NK-92 (cell line): ENCODE measurements around the gene TNIP1.

Experiments
- DNase-seq: peaks from one replicate; lab custom pipeline; 2025; ENCODE audit not compliant: unreplicated experiment; lab: John Stamatoyannopoulos, UW

The TNIP1 gene

DNA sequence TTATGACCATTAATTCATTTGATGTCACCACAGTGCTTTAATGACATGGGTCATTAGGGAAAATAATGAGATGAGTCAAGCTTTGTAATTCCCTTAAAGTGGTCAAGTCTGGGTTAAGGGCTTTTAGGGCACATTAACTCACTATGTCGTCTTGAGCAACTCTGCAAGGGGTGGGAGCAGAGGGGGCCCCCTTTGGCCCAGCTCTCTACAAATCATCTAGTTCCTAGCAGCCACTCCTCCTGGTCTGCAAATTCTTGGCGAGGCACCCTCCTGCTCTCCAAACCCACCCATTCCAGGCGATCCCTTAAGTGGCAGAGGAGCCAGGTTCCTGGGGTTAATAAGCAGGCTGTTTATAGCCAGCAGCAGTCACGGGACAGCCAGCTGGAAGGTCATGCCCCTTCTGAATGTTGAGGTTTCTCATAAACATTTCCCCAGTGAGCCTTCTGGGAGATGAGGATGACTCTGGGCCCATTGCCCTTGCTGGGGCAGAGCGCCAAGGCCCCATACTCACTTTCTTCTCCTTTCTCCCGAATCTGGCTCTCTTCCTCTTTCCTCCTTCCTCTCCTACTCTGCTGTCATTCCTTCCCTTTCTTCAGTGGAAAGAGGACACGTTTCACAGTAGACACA lies 74.8 kb downstream of the TNIP1 start:
- DNase-seq = no peak

DNA sequence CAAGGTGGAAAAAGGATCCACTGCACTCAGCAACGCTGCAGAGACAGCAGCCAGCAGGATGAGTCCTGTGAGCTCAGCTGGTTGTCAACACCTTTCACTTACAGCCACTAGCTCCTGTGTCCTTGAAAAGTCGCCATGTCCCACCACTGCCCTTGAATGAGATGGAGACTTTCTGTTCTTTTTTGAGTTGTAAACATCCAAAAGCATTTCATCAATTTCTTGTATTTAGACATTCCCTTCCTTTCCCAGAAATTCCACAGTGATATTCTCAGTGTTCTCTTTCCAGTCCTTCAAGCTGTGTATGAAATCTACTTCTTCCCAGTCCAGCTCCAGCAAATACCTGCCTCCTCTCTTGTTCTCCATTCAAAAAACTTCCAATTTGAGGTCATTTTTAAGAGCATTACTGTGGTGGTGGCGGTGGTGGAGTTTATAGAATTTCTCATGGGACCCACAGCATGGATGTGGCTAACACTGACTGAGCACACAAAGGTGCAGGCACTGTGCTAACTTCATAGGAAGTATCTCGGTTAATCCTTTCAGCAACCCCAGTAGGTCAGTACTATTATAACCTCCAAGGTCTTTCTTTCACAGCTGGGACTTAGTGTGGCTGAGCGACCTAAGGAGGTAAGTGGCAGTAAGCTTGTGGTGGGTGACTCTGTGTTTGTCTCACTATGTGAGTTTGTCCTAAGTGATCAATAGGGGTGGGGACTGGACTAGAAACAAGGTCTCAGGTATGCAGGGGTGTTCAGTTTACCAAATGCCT lies 75.5 kb downstream of the TNIP1 start:
- DNase-seq = no peak

DNA sequence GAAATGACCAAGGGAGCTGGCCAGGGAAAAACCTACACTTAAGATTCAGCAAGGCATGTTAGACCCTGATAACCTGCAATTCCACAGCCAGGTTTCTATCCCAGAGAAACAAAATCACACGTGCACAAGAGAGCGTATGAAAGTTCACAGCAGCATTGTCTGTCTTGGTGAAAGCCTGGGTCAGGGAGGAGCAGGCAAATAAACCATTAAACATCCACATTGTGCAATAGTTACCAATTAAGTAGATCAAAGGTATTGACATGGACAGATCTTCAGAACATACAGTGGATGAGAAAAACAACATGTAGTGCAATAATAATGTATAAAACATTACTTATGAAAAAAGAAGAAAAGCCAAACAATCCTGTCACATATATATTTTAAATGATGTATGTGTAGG lies 76.3 kb downstream of the TNIP1 start:
- DNase-seq = no peak

DNA sequence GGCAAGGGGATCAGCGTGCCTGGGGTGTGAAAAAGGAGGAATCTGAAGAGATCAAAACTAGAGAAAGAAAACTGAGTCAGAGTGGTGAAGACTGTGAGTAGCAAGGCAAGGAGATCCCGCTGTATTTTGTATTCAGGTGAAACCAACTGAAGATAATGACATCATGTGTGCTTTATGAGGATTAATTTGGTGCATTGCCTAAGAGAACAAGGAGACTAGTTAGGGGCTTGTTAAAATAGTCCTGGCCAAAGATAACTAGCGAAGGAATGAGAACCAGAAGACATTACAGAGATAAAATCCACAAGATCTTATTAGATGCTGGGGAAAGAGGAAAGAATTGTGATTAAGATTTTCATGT lies 77.4 kb downstream of the TNIP1 start:
- DNase-seq = no peak

DNA sequence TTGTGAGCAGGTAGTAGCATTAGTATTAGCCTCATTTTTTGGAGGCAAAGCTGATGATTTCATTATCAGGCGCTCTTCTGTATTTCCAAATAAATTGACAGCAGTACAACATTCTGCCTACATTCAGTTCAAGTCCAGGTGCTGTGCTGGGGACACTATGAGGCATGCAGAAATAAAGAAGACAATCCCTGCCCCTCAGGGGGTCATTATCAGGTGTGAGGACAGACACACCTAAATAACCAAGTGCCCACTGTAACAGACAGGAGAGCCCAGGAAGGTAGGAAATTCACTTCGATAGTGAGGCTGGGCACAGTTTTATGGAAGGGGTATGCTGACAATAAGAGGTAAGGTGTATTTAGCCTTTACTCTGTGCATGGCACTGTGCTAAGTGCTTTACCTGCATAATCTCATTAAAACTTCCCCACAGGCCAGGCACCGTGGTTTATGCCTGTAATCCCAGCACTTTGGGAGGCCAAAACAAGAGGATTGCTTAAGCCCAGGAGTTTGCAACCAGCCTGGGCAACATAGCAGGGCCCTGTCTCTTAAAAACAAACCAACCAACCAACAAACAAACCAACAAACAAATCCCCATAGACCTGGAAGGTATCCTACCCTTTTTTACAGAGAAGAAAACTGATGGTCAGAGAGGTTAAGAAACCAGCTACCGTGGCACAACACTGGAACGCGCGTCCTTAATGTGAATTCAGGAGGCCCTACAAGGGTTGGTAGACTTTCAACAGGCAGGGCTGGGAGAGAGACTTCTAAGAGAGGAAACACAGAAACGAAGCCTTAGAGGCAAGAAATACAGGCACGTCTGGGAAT lies 77.9 kb downstream of the TNIP1 start:
- DNase-seq = no peak

DNA sequence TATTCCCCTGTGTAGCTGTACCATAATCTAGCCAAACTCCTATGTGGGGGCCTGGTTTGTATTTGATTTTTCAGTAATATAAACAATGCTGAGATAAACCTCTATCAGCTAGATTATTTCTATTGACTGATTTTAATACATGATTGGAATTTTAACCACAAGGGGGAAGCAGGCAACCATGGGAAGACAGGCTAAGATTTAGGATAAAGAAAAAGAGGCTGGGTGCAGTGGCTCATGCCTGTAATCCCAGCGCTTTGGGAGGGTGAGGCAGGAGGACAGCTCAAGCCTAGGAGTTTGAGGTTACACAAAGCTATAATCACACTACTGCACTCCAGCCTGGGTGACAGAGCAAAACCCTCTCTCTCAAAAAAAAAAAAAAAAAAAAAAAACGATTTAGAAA lies 78.6 kb downstream of the TNIP1 start:
- no peak for DNase-seq

DNA sequence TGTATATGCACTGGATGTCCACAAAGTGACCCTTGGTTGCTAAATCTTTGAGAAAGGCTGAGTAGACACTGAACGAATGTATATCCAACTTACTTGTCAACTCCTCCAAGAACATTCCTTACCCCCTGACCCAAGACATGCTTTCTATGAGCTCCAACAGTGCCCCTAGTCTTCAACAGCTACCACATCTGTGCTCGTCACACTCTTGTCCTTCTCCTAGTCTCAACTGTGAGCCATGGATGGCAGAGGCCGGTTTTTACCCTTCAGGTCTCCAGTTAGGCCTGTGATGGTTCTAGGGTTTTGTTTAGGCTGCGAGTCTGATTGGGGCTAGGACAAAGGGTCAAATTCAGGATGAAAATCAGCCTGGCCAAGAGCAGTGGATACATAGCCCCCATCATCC lies 79.4 kb downstream of the TNIP1 start:
- no peak for DNase-seq

DNA sequence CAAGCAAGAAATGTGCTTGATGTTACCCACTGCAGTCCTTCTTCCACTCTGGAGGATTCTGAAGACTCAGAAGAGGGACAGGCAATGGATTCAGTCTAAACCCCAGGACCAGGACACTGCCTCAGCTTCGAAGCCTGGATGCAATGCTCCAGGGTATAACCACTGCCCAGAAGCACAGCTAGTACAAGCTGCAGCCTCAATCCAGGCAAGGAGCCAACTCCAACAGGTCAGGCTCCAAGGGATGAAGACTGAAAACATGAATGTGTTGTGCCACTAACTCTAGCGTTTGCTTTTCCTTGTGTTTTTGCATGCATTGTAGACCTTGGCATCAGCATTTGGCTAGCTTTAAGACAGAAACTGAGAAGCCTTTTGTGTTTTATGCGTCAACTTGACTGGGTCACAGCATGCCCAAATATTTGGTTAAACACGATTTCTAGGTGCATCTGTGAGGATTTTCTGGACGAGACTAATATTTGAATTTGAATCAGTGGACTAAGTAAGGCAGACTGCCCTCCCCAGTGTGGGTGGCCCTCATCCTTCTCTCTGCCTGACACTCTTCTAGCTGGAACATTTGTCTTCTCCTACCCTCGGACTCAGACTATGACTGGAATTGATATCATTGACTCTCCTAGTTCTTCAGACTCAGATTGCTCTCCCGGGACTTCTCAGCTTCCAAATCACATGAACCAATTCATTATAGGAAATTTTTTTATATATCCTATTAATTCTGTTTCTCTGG lies 81.0 kb downstream of the TNIP1 start:
- DNase-seq = no peak

DNA sequence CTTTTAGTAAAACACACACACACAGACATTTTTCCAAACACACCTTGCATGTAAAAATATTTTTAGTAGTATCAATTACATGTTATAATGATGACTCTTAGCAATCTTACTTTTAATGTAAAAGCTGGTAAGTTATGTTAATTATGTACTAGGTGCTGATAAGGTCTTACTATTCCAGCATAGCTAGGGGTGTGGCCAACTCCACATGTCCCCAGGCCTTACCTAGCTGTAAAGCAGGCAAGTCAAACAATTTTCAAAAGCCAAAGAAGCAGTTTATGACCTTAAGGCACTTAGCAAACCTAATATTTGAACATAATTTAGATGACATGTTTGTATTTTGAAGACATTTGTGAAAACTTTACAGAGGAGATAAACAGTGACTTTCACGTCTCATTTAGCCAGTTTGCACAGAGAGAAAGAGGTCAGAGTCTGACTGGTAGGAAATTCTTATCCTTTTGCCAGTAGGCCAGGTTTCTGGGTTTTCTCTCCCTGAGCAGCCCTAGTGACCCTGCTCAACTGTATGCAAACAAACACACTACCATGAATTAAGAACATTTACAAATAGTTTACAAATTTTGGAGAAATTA lies 86.9 kb downstream of the TNIP1 start:
- no peak for DNase-seq

DNA sequence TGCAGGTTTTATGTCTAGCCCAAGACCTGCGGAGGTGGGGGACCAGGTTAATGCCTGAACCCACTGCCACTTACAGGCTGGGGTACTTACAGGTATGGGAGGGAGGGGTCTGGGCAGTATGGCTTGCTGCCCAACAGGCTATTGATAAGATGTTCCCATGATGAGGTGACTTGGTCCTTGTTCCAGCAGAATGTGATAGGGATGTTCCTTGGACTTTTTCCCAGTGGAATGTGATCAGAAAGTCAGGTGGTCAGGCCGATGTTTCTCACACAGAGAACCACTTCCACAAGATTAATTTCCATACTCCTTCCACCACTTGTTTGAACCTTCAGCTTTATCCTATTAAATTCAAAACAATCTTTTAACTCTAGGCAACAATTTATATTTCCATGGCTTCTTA lies 87.4 kb downstream of the TNIP1 start:
- DNase-seq = no peak

DNA sequence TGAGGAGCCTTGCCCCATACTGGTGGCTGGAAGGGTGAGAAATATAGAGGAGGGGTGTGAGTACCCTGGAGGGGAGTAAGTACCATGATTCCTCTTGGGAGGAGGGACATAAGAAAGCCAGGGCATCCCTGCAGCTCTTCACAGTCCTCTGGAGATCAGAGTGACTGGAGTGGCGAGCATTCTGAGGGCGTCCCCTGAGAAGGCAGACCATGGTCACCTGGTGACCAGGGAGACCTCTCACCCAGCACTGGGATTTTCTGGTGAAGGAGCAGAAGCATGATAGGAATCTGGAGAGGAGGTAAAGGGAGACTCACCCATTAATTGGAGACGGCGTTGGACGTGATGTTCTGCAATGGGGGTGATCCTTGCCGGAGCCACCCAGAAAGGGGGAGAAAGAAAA lies 88.1 kb downstream of the TNIP1 start:
- DNase-seq = no peak

DNA sequence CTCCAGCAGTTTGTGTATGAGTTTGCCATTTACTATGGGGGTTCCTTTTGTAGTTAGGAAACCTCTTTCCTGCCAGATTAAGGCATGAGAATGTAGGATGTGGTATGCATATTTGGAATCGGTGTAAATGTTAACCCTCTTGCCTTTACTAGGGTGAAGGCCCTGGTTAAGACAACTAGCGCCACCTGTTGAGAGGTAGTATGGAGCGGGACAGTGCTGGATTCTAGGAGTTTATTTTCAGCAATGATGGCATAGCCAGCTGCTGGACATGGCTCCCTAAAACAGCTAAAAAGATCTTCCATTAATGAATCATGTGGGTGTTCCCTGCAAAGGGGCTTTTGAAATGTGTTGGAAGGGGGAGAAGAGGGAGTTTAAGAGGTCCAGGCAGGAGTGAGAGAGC lies 91.1 kb downstream of the TNIP1 start:
- no peak for DNase-seq

DNA sequence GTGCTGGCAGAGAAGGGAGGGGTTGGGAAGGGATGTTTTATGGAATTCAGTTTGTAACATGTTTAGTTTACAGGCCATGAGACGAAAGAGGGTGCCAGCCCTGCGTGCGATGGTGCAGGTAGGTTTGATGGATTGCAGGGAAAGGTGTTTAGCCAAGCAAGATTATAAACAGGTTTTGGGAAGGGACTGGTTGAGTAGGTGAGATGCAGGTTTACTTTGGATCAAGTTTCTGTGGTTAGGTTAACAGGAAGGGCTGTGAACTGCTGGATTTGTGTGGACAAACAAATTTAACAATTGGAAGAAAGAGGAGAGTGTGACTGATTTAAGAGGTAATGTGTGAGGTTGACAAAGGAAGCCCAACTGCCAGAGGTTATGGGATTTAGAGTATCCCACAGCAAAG lies 93.1 kb downstream of the TNIP1 start:
- no peak for DNase-seq
